ENCODE measurements around the gene GET3. TPM values are rescaled to one million over a fixed set of nuclear protein-coding genes. Genes with fewer than 3 reads are reported as not detected.

GET3 gene
- total RNA-seq, 4 donors from 2014 or later, result 52.6 to 85.1 (median 70.5) TPM

GRCh38 chr19:12757544-12758274, 20.4 kb downstream of the GET3 start:
- Histone ChIP-seq H3K4me1 (peaks cover 8% of the 10 kb centered on the region in 2 donors), H3K27me3 (peaks cover 0 to 4% (median 0%) of the 10 kb centered on the region in 3 donors), H3K9me3 (no peaks in the 10 kb centered on the region), H3K27ac (peak overlapping the region in 3 of 4 donors; percentile 11 to 58 (median 57)), H3K36me3 (no peaks in the 10 kb centered on the region), H3K4me3 (peak overlapping the region; percentile 24 to 53 (median 46))
- intact Hi-C loops (cut with DNase I; ENCODE audit: low total_unique reads), result loop anchor here (5.0 kb wide), 1 partner anchor 45 kb away; no protein-coding TSS in a partner anchor
- peak; percentile 60 to 83 for ATAC-seq
- in situ Hi-C loops (cut with MboI; ENCODE audit: low sequenced_read_pairs in 4 of 4), result loop anchor here in 1 of 4 donors (5.0 kb wide), 1 partner anchor 90 kb away; no protein-coding TSS in a partner anchor
- TF ChIP-seq POLR2A (IDR thresholded peaks at IDR 0.05), result no peak
- TF ChIP-seq CTCF (IDR thresholded peaks at IDR 0.05 in 4 of 5, conservative IDR thresholded peaks at IDR 0.05 in 1 of 5), result peak; percentile 78 to 92 (median 83)
- DNase-seq, result peak in 1 of 2 donors; percentile 70

GRCh38 chr19:12759686-12760085, 22.4 kb downstream of the GET3 start:
- intact Hi-C loops (cut with DNase I; ENCODE audit: low total_unique reads) (loop anchor here (1.0 to 5.0 kb wide), 2 partner anchors 47 to 88 kb away; no protein-coding TSS in a partner anchor), in situ Hi-C loops (cut with MboI; ENCODE audit: low sequenced_read_pairs in 4 of 4) (loop anchor here (5.0 to 10.0 kb wide), 3 partner anchors 38 to 88 kb away; no protein-coding TSS in a partner anchor)
- no peak for ATAC-seq
- peaks cover 8% of the 10 kb centered on the region in 2 donors for H3K4me1 ChIP-seq
- no peaks in the 10 kb centered on the region for H3K36me3 ChIP-seq
- no peak for TF ChIP-seq CTCF (IDR thresholded peaks at IDR 0.05 in 4 of 5, conservative IDR thresholded peaks at IDR 0.05 in 1 of 5)
- TF ChIP-seq POLR2A (IDR thresholded peaks at IDR 0.05), result no peak
- H3K27me3 ChIP-seq, result no peaks in the 10 kb centered on the region
- no peak overlapping the region for H3K27ac ChIP-seq
- no peak for DNase-seq
- H3K4me3 ChIP-seq, result no peak overlapping the region
- H3K9me3 ChIP-seq, result no peaks in the 10 kb centered on the region

- Histone ChIP-seq H3K27me3 (no peaks in the 10 kb centered on the region), H3K36me3 (no peaks in the 10 kb centered on the region), H3K27ac (peak overlapping the region in 2 of 4 donors; percentile 39 to 52), H3K4me3 (no peak overlapping the region), H3K4me1 (peaks cover 0 to 3% of the 10 kb centered on the region in 2 donors), H3K9me3 (no peaks in the 10 kb centered on the region)
- in situ Hi-C loops (cut with MboI; ENCODE audit: low sequenced_read_pairs in 4 of 4) (loop anchor here (5.0 to 10.0 kb wide), 2 partner anchors 34 to 82 kb away; no protein-coding TSS in a partner anchor), intact Hi-C loops (cut with DNase I; ENCODE audit: low total_unique reads) (no loop called here)
- DNase-seq, result no peak
- no peak for TF ChIP-seq POLR2A (IDR thresholded peaks at IDR 0.05)
- ATAC-seq, result no peak
Measured at GRCh38 chr19:12763100-12763499, 25.8 kb downstream of the GET3 start.

GRCh38 chr19:12764698-12765097, 27.4 kb downstream of the GET3 start:
- no peaks in the 10 kb centered on the region for H3K36me3 ChIP-seq
- TF ChIP-seq CTCF (IDR thresholded peaks at IDR 0.05 in 4 of 5, conservative IDR thresholded peaks at IDR 0.05 in 1 of 5), result no peak
- no peak for TF ChIP-seq POLR2A (IDR thresholded peaks at IDR 0.05)
- DNase-seq, result no peak

GRCh38 chr19:12766051-12766521, 28.8 kb downstream of the GET3 start:
- in situ Hi-C loops (cut with MboI; ENCODE audit: low sequenced_read_pairs in 4 of 4), result loop anchor here in 3 of 4 donors (5.0 to 10.0 kb wide), 2 partner anchors 79 to 81 kb away; no protein-coding TSS in a partner anchor
- Histone ChIP-seq H3K4me1 (peaks cover 1 to 8% of the 10 kb centered on the region in 2 donors), H3K27ac (peak overlapping the region; percentile 60 to 76 (median 67)), H3K36me3 (no peaks in the 10 kb centered on the region), H3K27me3 (no peaks in the 10 kb centered on the region), H3K4me3 (peak overlapping the region; percentile 46 to 59 (median 56)), H3K9me3 (no peaks in the 10 kb centered on the region)
- intact Hi-C loops (cut with DNase I; ENCODE audit: low total_unique reads), result loop anchor here (1.0 kb wide), 3 partner anchors 9 to 81 kb away; partner anchors contain the start of gene HOOK2
- ATAC-seq (peak; percentile 85 to 88), DNase-seq (peak; percentile 50 to 62)
- TF ChIP-seq CTCF (IDR thresholded peaks at IDR 0.05 in 4 of 5, conservative IDR thresholded peaks at IDR 0.05 in 1 of 5) (peak; percentile 71 to 99 (median 95)), POLR2A (IDR thresholded peaks at IDR 0.05) (peak; percentile 20 to 56)

More at GRCh38 chr19:12764698-12765097, 27.4 kb downstream of the GET3 start:
- peaks cover 0 to 4% of the 10 kb centered on the region in 2 donors for H3K4me1 ChIP-seq
- intact Hi-C loops (cut with DNase I; ENCODE audit: low total_unique reads), result no loop called here
- in situ Hi-C loops (cut with MboI; ENCODE audit: low sequenced_read_pairs in 4 of 4), result loop anchor here (5.0 to 10.0 kb wide), 3 partner anchors 33 to 83 kb away; no protein-coding TSS in a partner anchor
- no peak for ATAC-seq
- no peaks in the 10 kb centered on the region for H3K27me3 ChIP-seq
- no peak overlapping the region for H3K4me3 ChIP-seq
- H3K9me3 ChIP-seq, result no peaks in the 10 kb centered on the region
- no peak overlapping the region for H3K27ac ChIP-seq
